OCI-LY3 (cell line): ENCODE measurements around the gene OR14A16.

Experiments
- H2AFZ ChIP-seq: fragments of 200-600, 300-600 bp; shearing (Covaris generic); 2 replicates; pipeline ENCODE4 v1.6.0; 2014; ENCODE audit warnings: antibody characterized with exemption, low read depth, low read length
- H3K27ac ChIP-seq: fragments of 200-600, 300-600 bp; sonication (generic); 2 replicates; pipeline ENCODE4 v1.5.1; 2014; ENCODE audit warnings: mild to moderate bottlenecking, low read length, moderate library complexity, mixed read lengths
- H3K27me3 ChIP-seq: fragments of 200-600, 300-600 bp; sonication (generic); 2 replicates; pipeline ENCODE4 v1.6.1; 2014; ENCODE audit warnings: low read depth, low read length, mixed read lengths
- H3K36me3 ChIP-seq: fragments of 200-600, 300-600 bp; sonication (generic); replicated peaks from 2 replicates; pipeline ENCODE3; 2014; ENCODE audit warnings: low read depth, low read length, mixed read lengths
- H3K4me1 ChIP-seq: fragments of 300-600, 200-600 bp; sonication (generic); 2 replicates; pipeline ENCODE4 v1.6.1; 2014; ENCODE audit warnings: low read length, mixed read lengths
- H3K4me2 ChIP-seq: fragments of 200-600, 300-600 bp; sonication (generic); 2 replicates; pipeline ENCODE4 v1.6.1; 2014; ENCODE audit warnings: low read length, mixed read lengths
- H3K4me3 ChIP-seq: fragments of 300-600, 200-600 bp; sonication (generic); 2 replicates; pipeline ENCODE4 v1.5.1; 2014; ENCODE audit warnings: antibody characterized with exemption, mild to moderate bottlenecking, low read length, moderate library complexity
- H3K79me2 ChIP-seq: fragments of 300-600, 200-600 bp; shearing (Covaris generic); 2 replicates; pipeline ENCODE4 v1.6.1; 2014; ENCODE audit warnings: mild to moderate bottlenecking, low read length, mixed read lengths
- H3K9ac ChIP-seq: fragments of 300-600, 200-600 bp; shearing (Covaris generic); 2 replicates; pipeline ENCODE4 v1.6.0; 2014; ENCODE audit warnings: mild to moderate bottlenecking, low read length, moderate library complexity
- H3K9me3 ChIP-seq: fragments of 200-600, 300-600 bp; shearing (Covaris generic); 2 replicates; pipeline ENCODE4 v1.6.1; 2014; ENCODE audit warnings: low read length, mixed read lengths; ENCODE audit not compliant: insufficient read depth
- H4K20me1 ChIP-seq: fragments of 200-600, 300-600 bp; sonication (generic); 2 replicates; pipeline ENCODE4 v1.6.1; 2016; ENCODE audit warnings: low read length, mixed read lengths; ENCODE audit not compliant: insufficient read depth
- EZH2phosphoT487 ChIP-seq: fragments of 200-600 bp; shearing (Covaris generic); IDR thresholded peaks from 2 replicates; pipeline ENCODE4 v1.6.1; 2018; ENCODE audit warnings: antibody characterized with exemption, mixed run types, low read depth
- TF ChIP-seq, protein P1 (sequence below): fragments of 200-600, 300-600 bp; sonication (generic); IDR thresholded peaks from 2 replicates; pipeline ENCODE4 v1.5.1; 2014; ENCODE audit warnings: antibody characterized with exemption, low read length, low read depth

The OR14A16 gene

DNA sequence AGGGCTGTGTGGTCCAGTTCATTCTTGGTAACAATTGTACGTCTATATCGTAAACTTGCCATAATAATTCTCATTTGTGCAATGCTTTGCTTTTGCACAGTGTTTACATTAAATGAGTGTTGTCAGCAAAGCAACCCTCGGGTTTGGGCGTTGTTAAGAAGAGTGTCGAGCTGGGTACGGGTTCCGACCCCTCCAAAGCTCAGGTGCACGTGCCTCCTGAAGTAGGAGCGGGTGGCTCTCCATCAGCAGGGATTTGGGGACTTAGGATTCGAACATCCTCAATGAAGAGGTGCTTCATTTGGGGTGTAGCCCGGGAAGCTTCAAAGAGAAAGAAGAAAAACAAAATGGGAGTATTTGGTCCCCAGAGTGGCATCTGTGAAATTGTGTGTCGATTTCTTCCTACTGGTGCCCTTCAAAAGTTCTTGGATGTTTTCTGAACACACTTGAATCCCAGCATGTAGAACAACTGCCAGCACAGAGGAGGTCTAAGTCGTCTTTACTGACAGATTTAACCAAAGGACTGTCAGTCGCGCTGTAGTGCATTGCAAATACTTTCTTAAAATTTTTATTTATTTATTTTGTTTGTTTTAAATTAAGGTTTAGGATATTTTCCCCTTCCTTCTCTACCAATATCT, 34.2 kb upstream of the OR14A16 start:
- Histone ChIP-seq H3K9me3 (no peaks in the 10 kb centered on the region), H3K27ac (no peak overlapping the region), H2AFZ (no peak overlapping the region), H3K9ac (no peak overlapping the region), H3K79me2 (no peaks in the 10 kb centered on the region), H3K27me3 (no peaks in the 10 kb centered on the region), H3K36me3 (no peaks in the 10 kb centered on the region), H3K4me2 (no peak overlapping the region), H3K4me1 (no peaks in the 10 kb centered on the region), H3K4me3 (no peak overlapping the region), H4K20me1 (no peaks in the 10 kb centered on the region)
- no peak for TF ChIP-seq EZH2phosphoT487
- TF ChIP-seq, protein P1, sequence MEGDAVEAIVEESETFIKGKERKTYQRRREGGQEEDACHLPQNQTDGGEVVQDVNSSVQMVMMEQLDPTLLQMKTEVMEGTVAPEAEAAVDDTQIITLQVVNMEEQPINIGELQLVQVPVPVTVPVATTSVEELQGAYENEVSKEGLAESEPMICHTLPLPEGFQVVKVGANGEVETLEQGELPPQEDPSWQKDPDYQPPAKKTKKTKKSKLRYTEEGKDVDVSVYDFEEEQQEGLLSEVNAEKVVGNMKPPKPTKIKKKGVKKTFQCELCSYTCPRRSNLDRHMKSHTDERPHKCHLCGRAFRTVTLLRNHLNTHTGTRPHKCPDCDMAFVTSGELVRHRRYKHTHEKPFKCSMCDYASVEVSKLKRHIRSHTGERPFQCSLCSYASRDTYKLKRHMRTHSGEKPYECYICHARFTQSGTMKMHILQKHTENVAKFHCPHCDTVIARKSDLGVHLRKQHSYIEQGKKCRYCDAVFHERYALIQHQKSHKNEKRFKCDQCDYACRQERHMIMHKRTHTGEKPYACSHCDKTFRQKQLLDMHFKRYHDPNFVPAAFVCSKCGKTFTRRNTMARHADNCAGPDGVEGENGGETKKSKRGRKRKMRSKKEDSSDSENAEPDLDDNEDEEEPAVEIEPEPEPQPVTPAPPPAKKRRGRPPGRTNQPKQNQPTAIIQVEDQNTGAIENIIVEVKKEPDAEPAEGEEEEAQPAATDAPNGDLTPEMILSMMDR, result no peak

DNA sequence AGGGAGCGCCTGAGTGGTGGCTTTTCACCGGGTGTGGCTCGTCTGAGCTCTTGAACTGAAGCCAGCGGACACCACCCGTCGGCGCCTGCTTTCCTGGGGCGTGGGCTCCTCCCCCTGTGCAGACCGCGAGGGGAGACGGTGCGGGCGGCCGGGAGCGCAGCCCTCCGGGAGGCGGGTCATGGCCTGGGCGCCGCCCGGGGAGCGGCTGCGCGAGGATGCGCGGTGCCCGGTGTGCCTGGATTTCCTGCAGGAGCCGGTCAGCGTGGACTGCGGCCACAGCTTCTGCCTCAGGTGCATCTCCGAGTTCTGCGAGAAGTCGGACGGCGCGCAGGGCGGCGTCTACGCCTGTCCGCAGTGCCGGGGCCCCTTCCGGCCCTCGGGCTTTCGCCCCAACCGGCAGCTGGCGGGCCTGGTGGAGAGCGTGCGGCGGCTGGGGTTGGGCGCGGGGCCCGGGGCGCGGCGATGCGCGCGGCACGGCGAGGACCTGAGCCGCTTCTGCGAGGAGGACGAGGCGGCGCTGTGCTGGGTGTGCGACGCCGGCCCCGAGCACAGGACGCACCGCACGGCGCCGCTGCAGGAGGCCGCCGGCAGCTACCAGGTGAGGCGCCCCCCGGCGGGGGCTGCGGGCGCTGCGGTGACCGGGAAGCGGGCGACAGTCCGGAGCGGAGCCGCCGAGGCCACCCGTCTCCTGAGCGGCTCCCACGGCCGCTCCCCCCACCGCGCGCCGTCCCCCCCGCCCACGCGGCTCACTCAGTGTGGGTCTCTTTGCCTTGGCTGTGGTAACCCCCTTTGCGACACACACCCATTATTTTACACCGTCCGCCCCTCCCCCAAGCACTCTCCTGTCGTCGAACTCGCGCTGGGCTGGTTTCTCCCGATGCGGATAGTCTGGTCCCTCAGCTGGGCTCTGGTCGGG, 33.4 kb upstream of the OR14A16 start, which contains the start of gene TRIM58:
TRIM58 (plus strand) TSS at position 119 of the 916 bp plus-strand sequence; CDS start at position 179, 60 bp downstream.
- no peaks in the 10 kb centered on the region for H3K9me3 ChIP-seq
- no peaks in the 10 kb centered on the region for H3K36me3 ChIP-seq
- H3K27ac ChIP-seq, result no peak within 1 kb of the TSS
- no peak within 1 kb of the TSS for H3K4me3 ChIP-seq
- no peaks in the 10 kb centered on the region for H3K27me3 ChIP-seq
- H2AFZ ChIP-seq, result no peak within 1 kb of the TSS
- H3K9ac ChIP-seq, result no peak within 1 kb of the TSS
- H3K79me2 ChIP-seq, result no peaks in the 10 kb centered on the region
- no peaks in the 10 kb centered on the region for H4K20me1 ChIP-seq
- no peaks in the 10 kb centered on the region for H3K4me1 ChIP-seq
- TF ChIP-seq, protein P1, result no peak
- no peak for TF ChIP-seq EZH2phosphoT487
- H3K4me2 ChIP-seq, result no peak within 1 kb of the TSS

DNA sequence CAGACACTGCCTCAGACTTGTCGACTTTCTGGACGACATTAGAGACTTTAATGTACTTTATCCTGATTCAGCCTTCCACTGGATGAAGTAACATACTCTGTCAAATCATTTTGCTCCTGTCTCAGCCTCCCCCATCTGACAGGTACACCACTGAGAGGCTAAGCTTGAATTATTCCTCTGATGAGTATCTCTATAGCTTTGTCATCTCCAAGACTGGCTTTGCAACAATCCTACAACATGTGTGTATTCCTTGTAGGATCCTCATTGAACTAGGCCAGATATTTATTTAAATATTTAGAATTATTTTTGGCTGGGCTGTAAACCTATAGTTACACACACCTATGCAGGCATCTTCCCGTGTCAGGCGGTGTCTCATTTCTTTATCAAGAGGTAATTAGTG, 32.0 kb upstream of the OR14A16 start:
- no peak overlapping the region for H2AFZ ChIP-seq
- H3K27me3 ChIP-seq, result no peaks in the 10 kb centered on the region
- TF ChIP-seq, protein P1, result no peak
- TF ChIP-seq EZH2phosphoT487, result no peak

DNA sequence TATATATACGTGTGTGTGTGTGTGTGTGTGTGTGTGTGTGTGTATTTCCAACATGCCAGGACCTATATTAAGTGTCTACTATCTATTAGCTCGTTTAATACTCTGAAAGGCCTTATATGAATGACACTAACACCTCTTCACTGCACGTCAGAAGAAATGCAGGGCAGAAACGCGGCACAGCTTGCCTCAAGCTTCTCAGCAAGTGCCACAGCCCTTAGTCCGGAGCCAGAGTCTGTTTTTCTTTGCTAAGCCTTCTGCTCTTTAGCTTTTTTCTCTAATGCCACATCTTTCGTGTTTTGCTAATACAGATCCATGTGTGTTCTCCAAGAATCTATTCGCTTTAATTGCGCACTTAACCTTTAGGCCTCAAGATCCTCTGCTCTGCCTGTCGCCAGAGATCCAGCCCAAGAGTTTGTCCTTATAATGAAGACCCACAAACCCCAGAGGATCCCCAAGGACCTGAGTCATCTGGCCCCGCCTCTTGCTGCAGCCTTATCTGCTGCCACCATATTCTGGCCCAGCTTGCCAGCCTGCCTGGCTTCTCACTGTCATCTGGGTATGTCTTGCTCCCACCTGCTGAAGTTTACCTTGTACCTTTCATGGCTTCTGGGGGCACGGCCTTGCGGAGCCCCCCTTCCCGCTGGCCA, 31.1 kb upstream of the OR14A16 start:
- Histone ChIP-seq H3K36me3 (no peaks in the 10 kb centered on the region), H3K9me3 (no peaks in the 10 kb centered on the region), H3K9ac (no peak overlapping the region), H3K27me3 (no peaks in the 10 kb centered on the region), H3K79me2 (no peaks in the 10 kb centered on the region), H3K4me2 (no peak overlapping the region), H3K4me3 (no peak overlapping the region), H3K27ac (no peak overlapping the region), H4K20me1 (no peaks in the 10 kb centered on the region), H3K4me1 (no peaks in the 10 kb centered on the region), H2AFZ (no peak overlapping the region)
- no peak for TF ChIP-seq EZH2phosphoT487
- TF ChIP-seq, protein P1, result no peak

More for the DNA sequence above, 32.0 kb upstream of the OR14A16 start:
- no peak overlapping the region for H3K27ac ChIP-seq
- H3K4me1 ChIP-seq, result no peaks in the 10 kb centered on the region
- H4K20me1 ChIP-seq, result no peaks in the 10 kb centered on the region
- no peaks in the 10 kb centered on the region for H3K79me2 ChIP-seq
- no peaks in the 10 kb centered on the region for H3K9me3 ChIP-seq
- no peak overlapping the region for H3K4me2 ChIP-seq
- no peak overlapping the region for H3K4me3 ChIP-seq
- H3K36me3 ChIP-seq, result no peaks in the 10 kb centered on the region
- no peak overlapping the region for H3K9ac ChIP-seq
